Measurements from ENCODE around the gene LMO3. TPM values are rescaled to one million over a fixed set of nuclear protein-coding genes. Genes with fewer than 3 reads are reported as not detected.

The LMO3 gene
- total and polyA plus RNA-seq, 2 of the 8 experiments (the other 6 are each of a cell fraction or from before 2014, with no cell fraction given), result 4.7 to 16.7 TPM

GRCh38 chr12:16610001-16610585 lies 4.1 kb upstream of the LMO3 start (continued):
- no peak for TF ChIP-seq GTF2F1 (IDR thresholded peaks at IDR 0.05; ENCODE audit: borderline replicate concordance, low read depth, low read length)

All from H1 (cell line).